Loucy (cell line): ENCODE results near the gene GOLGA6L6.
"Not testable (repeated sequence)": the region's sequence is repeated elsewhere in the genome, so short reads cannot be mapped to it uniquely, and the experiment has no call there.

Source experiments
- EZH2phosphoT487 ChIP-seq: fragments of 200-600 bp; IDR thresholded peaks from 2 replicates; pipeline ENCODE4 v1.6.1; 2018; ENCODE audit warnings: antibody characterized with exemption, mild to moderate bottlenecking, moderate library complexity, borderline replicate concordance
- TF ChIP-seq, protein P1 (sequence below): fragments of 200-600 bp; sonication (generic); conservative IDR thresholded peaks from 2 replicates; pipeline ENCODE4 v1.5.1; 2014; ENCODE audit warnings: mild to moderate bottlenecking, antibody characterized with exemption, low read length

- TF ChIP-seq, protein P1, sequence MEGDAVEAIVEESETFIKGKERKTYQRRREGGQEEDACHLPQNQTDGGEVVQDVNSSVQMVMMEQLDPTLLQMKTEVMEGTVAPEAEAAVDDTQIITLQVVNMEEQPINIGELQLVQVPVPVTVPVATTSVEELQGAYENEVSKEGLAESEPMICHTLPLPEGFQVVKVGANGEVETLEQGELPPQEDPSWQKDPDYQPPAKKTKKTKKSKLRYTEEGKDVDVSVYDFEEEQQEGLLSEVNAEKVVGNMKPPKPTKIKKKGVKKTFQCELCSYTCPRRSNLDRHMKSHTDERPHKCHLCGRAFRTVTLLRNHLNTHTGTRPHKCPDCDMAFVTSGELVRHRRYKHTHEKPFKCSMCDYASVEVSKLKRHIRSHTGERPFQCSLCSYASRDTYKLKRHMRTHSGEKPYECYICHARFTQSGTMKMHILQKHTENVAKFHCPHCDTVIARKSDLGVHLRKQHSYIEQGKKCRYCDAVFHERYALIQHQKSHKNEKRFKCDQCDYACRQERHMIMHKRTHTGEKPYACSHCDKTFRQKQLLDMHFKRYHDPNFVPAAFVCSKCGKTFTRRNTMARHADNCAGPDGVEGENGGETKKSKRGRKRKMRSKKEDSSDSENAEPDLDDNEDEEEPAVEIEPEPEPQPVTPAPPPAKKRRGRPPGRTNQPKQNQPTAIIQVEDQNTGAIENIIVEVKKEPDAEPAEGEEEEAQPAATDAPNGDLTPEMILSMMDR: not testable (repeated sequence)
- not testable (repeated sequence) for TF ChIP-seq EZH2phosphoT487
Measured at GRCh38 chr15:20505926-20506658, 35.5 kb downstream of the GOLGA6L6 start.
